Fibroblast of skin of left biceps (primary cell): ENCODE results near the gene CASTOR2.
"Not testable (repeated sequence)": the region's sequence is repeated elsewhere in the genome, so short reads cannot be mapped to it uniquely, and the experiment has no call there.

Experiments used
- DNase-seq, 2 experiments: peaks; one replicate each; pipeline ENCODE4 v3.0.0-alpha.2; 2013; ENCODE audit warnings: low read depth in 2 of 2

Gene CASTOR2

GRCh38 chr7:74964511-74965119 lies at the start of gene CASTOR2:
TSS of gene CASTOR2 (plus strand) at chr7:74964705. CDS start at chr7:74964986, 281 bp downstream.
- DNase-seq: not testable (repeated sequence)

- not testable (repeated sequence) for DNase-seq
Measured at GRCh38 chr7:74922321-74922890, 42.1 kb upstream of the CASTOR2 start.

- DNase-seq: not testable (repeated sequence)
Measured at GRCh38 chr7:74923644-74924043, 40.9 kb upstream of the CASTOR2 start.

- not testable (repeated sequence) for DNase-seq
Measured at GRCh38 chr7:74926968-74927367, 37.5 kb upstream of the CASTOR2 start.

DNA sequence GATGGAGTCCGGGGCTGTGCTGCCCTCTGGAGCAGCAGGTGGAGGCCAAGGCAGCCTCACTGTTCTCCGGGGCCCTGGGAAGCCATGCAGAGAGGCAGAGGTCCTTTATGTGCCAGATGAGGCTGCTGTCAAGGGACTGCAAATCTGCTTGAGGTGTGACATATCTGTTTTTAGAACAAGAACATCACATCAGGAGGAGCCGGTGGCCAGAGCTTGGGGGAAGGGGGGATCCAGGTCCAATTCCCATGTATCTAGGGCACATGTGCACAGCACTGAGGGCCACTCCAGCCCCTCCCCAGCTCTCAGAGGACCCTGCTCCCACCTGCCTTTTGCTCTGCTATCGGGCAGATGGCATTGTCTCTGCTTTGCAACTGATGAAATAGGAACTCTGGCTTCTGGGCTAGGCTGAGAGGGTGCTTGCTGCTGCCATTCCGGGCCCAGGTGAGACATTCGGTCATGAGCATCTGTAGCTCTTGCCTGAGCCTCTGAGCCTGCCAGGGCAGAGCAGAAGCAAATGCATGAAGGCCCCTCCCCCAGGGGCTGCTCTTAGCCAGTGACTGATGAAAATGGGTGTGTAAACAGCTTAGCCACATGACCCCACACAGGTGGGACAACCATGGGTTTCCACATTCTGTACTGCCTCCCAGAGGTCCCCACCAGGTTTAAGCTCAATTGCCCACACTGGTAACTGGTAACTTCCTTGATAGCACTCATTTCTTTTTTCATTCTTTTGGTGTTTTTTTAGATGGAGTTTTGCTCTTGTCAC lies 32.8 kb upstream of the CASTOR2 start:
- DNase-seq: not testable (repeated sequence)

DNA sequence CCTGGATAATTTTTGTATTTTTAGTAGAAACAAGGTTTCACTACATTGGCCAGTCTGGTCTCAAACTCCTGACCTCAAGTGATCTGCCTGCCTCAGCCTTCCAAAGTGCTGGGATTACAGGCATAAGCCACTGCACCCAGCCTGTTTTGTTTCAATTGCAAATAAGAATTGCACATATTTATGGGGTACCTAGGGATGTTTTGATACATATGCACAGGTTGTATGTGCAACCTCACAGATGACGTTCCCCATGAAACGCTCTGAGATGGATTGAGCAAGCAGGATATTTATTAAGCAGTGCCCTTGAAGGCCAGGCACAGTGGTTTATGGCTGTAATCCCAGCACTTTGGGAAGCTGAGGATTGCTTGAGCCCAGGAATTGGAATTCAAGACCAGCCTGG lies 25.1 kb upstream of the CASTOR2 start:
- not testable (repeated sequence) for DNase-seq

DNA sequence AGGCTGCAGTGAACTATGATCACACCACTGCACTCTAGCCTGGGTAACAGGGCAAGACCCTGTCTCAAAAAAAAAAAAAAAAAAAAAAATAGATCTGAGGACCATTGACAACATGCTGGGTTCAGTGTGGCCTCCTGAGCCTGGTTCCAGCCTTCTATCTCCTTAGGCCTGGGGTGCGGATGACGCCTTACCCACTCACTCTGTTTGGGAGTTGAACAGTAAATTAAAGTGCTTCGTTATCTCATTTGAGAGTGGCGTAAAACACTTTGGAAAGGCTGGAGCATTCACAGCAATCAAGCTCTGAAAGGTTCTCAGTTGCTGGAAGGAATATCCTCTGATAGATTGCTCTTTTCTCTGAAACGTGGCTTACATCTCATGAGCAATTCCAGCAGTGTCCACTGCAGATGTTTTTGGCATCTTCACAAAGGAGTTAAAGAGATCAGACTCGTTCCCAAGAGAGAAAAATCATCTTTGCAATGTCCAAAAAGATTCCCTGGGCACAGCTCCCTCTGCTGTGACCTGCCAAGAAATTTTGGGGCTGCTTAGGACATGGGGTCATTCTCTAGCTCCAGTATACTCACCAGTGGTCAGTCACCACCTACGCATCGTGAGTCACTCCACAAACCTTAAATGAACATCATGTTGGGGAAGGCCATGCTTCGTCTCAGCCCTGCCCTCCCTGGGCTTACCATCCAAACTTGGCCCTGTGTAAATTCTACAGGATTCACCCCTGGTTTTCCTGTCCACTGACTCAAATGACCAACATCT lies 23.0 kb upstream of the CASTOR2 start:
- DNase-seq: not testable (repeated sequence)

- DNase-seq: not testable (repeated sequence)
Measured at GRCh38 chr7:74943923-74944322, 20.6 kb upstream of the CASTOR2 start.

- DNase-seq: not testable (repeated sequence)
Measured at GRCh38 chr7:74947741-74948140, 16.8 kb upstream of the CASTOR2 start.

GRCh38 chr7:74953774-74954173 lies 10.7 kb upstream of the CASTOR2 start:
- not testable (repeated sequence) for DNase-seq

- DNase-seq: not testable (repeated sequence)
Measured at GRCh38 chr7:74958328-74958727, 6.2 kb upstream of the CASTOR2 start.

DNA sequence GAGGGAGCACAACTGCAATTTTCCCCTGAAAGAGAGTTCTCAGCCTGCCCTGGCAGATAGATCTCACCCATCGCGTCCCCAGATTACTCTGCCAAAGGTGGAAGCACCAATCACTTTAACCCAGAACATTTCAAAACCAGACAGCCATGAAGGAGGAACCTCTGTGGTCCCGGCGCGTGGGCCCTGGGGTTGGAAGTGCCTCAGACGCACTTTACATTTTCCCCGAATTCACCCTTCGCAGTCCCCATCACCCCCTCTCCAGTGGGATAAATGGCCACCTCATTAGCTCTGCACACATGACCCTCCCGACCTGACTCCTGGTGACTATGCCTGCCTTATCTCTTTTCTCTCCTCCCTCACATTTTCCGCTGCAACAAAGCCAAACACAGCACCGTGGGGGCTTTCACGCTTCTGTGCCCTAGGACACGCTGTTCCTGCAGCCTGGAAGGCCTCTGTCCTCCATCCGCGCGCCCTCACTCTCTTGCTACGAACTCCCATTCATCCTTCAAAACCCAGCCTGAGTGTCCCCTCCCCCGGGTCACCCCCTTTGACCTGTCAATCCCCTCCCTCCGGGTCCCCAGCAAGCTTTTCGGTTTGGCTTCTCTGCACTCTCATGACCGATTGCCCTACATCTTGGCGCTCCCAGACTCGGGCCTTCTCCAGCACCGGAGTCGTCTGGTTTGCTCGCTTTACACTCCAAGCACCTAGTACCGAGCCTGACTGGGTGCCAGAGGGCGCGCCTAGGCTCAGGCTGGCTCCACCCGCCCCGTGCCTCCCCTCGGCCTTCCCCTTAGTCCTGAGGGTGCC lies 598 bp upstream of the CASTOR2 start:
- DNase-seq: not testable (repeated sequence)

GRCh38 chr7:74966208-74966854 lies 1.8 kb downstream of the CASTOR2 start:
- DNase-seq: not testable (repeated sequence)

GRCh38 chr7:74966909-74967308 lies 2.4 kb downstream of the CASTOR2 start:
- DNase-seq: not testable (repeated sequence)

GRCh38 chr7:74971431-74971830 lies 6.9 kb downstream of the CASTOR2 start:
- not testable (repeated sequence) for DNase-seq

GRCh38 chr7:74972377-74972776 lies 7.9 kb downstream of the CASTOR2 start:
- not testable (repeated sequence) for DNase-seq

DNA sequence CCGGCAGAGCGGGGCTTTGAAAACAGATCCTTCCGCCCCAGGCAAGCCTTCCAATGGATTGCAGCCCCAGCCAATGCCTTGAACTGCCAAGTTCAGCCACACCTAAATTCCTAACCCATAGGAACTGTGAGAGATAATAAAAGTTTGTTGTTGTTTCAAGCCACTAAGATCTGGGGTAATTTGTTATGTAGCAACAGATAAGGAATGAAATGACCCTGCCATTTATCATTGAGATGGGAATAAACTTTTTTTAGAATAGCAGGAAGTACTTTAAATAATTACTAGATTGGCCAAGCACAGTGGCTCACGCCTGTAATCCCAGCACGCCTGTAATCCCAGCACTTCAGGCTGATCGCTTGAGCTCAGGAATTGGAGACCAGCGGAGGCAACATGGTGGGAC lies 11.5 kb downstream of the CASTOR2 start:
- DNase-seq: not testable (repeated sequence)

GRCh38 chr7:74977523-74977922 lies 13.0 kb downstream of the CASTOR2 start:
- DNase-seq: not testable (repeated sequence)

DNA sequence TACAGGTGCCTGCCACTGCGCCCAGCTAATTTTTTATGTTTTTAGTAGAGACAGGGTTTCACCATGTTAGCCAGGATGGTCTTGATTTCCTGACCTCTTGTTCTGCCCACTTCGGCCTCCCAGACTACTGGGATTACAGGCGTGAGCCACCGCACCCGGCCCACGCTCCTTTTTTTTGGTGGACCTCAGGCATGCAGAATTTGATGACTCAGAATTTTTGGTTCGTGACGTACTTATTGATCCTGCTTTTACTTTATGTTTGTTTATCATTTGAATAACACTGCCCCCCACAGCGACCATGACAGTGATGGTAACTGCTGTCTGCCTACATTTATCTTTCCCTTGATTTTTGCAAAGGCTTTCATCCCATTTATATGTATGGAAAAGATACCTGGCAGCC lies 23.9 kb downstream of the CASTOR2 start:
- DNase-seq: not testable (repeated sequence)

- no peak for DNase-seq
Measured at GRCh38 chr7:74993121-74993520, 28.6 kb downstream of the CASTOR2 start.
